Adipose tissue (tissue), 3 donors: Measurements from ENCODE around the gene HNRNPA1. TPM values are rescaled to one million over a fixed set of nuclear protein-coding genes. Genes with fewer than 3 reads are reported as not detected.
A peak's percentile ranks its signal among the peaks of the same experiment; 100 is the strongest.

Source experiments
- H3K27ac ChIP-seq: one replicate; pipeline ENCODE4 v1.5.1; 2013; ENCODE audit warnings: low read depth, low read length
- WGBS, 3 donors: extraction: QIAGEN DNeasy Blood & Tissue Kit; methylation state at CpG; one replicate each; pipeline ENCODE4 v1.1.7; 2013; 5-methylcytosine and 5-hydroxymethylcytosine counted together
- polyA plus RNA-seq, 3 donors: library from polyadenylated mRNA; stranded (reverse); fragments of 200-250 nt; gene quantifications; one replicate each; pipeline ENCODE4 v1.2.3, GENCODE V29; 2013
- donor health status: healthy with polysubstance abuse.
- donor health status: Bipolar disorder and iron deficiency.
- donor health status: healthy.

HNRNPA1 gene
- polyA plus RNA-seq, 3 donors = 617 to 1,512 (median 1,057) TPM

DNA sequence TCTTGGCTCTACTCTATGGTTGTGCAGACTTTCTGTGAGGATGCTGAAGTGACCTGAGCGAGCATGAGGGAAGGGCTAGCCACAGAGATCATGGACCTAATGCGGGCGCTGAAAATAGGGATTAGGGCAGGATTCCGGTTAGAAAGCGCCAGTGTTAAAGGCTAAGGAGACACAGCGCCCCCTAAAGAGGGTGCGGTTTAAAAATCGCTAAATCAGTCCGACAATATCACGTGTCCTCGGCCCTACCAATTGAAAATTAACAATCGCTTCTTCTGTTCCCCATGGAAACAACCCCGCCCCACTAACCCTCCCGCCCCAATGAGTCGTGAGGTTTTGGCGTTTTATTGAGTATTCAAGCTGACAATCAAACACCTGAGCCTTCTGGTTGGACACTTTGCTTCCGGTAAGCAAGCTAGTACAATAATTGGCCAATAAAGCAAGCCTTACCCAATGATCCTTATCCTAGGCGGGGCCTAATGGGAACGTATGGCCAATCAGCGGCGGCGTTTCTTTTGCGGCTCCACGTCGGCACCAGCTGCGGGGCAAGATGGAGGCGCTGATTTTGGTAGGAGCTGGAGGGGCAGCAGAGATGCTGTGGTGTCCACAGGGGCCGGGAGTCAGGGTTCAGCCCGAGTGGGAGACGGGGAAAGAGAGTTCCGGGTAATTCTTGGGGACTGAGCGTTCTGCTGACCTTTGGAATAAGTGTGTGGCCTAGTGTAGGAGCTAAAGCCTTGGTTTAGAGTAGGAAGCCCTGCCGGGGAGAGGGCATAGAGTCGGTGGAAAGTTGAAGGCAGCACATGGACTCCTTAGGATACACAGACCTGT, 44.3 kb downstream of the HNRNPA1 start, which contains the start of gene COPZ1:
Gene COPZ1 (plus strand): TSS at position 515 of the 825 bp plus-strand sequence. CDS start 33 bp downstream, at position 548.
- WGBS, 3 donors = 1 to 2% (median 1%) methylated on average over 34 of the region's 34 CpGs
- H3K27ac ChIP-seq = peak within 1 kb of the TSS; percentile 46

DNA sequence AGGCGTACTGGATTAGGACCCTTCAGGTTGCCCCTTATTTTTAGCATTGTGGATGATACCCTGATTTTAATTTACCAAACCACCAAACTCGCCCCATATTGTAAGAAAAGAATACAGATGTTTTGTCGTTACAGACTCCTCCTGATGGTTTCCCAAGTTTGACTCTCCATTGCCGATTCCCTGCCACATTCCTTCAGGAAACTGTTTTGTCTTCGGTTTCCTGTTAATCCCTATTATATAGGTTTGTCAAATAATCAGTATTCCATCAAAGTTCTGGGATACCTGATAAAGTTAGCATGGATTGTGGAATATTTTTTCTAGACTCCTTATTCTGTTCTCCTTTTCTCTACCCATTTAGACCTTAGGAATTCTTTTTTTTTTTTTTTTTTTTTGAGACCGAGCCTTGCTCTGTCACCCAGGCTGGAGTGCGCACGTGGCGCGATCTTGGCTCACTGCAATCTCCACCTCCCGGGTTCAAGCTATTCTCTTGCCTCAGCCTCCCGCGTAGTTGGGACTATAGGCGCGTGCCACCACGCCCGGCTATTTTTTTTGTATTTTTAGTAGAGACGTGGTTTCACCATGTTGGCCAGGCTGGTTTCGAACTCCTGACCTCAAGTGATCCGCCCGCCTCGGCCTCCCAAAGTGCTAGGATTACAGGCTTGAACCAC, 45.0 kb downstream of the HNRNPA1 start:
- 22 to 52% (median 50%) methylated on average over 22 of the region's 22 CpGs for WGBS, 3 donors
- H3K27ac ChIP-seq = peak overlapping the region; percentile 46

DNA sequence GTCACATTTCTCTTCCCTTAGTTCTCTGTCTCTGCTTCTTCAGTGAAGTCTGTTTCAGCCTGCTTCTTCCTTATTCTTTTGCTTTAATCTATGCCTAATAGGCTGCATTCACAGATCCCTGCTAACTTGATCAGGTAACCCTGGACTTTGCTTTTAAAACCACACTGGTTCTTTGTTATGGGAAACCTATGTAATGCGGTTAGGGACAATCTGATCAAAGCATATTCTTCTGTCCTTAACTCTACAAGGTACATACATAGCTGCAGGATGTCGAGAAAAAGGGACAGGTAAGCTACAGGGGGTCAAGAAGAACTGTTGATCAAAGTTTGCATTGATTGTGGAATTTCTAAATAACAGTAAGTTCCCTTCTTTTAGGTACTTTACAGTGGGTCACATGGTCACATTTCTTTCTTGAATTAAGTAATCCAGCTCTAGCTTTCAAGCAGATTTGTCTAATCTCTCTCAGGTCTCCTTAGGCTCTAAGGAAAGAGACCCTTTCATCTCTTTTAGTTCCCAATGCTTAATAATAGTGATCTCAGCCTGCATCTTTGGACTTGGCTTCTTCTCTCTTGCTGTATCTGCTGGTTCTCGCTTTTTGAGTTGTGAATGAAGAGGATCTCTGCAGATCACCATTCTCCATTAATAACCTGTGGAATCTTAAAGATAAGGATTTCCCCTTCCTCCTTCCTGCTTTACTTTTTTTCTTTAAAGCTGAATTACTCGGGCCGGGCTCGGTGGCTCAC, 48.2 kb downstream of the HNRNPA1 start:
- no peak overlapping the region for H3K27ac ChIP-seq
- WGBS, 3 donors = 59 to 81% (median 75%) methylated on average over 6 of the region's 6 CpGs

DNA sequence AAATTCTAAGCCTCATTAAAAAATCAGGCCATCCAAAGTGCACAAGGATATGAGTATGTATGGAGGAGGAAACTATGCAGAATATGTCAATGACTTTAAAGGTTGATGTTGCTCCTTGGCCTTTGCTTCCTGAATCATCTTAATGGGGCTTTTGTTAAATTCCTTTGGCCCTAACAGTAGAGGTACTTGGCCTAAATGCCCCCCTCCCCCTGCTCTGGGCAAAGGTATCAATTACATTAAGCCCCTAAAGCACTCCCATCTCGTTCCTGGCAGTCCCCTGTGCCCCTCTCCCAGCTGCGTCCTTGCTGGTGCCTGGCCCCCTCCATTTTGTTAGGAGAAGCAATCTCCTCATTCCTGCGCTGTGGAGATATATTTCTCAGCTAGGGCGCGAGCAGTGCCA, 49.2 kb downstream of the HNRNPA1 start:
- H3K27ac ChIP-seq = no peak overlapping the region
- 64 to 82% (median 77%) methylated on average over 5 of the region's 5 CpGs for WGBS, 3 donors

DNA sequence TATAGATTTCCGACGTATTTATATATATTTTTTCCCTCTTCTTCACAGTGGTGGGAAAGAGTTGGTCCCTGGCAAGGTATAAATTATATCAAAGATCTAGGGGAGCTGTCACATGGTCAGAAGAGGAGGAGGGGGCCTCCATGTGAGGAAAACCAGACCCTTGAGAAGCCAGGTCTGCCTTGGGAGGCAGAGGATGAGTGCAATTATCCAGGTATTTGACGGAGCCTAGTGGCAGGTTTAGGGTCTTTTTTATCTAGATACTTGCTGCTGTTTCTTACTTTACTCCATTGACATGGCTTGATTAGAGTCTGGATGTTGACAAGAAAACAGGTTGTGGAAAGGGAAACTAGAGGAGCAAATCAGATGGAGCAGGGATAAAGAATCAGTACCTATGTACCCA, 49.9 kb downstream of the HNRNPA1 start:
- H3K27ac ChIP-seq = no peak overlapping the region
- 69 to 71% (median 69%) methylated on average over 3 of the region's 3 CpGs for WGBS, 3 donors

DNA sequence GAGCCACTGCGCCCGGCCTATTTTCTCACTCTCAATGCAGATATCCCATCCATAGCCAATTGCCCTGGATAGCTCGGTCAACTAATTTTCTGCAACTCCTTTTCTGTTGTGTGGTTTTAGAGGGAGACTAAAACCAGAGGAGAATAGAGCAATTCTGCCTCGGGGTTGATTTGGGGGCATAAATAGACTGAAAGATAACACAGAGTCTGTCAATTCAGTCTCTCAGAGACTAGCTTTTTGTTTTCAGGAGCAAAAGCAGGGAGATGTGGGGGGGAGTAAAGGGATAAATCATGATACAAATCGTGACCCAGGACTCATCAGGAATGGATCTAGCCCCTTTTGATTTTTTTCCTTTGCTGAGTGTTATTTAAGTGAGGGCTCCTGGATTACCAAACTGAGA, 50.9 kb downstream of the HNRNPA1 start:
- H3K27ac ChIP-seq = no peak overlapping the region
- WGBS, 3 donors = 83 to 90% (median 84%) methylated on average over 5 of the region's 5 CpGs

DNA sequence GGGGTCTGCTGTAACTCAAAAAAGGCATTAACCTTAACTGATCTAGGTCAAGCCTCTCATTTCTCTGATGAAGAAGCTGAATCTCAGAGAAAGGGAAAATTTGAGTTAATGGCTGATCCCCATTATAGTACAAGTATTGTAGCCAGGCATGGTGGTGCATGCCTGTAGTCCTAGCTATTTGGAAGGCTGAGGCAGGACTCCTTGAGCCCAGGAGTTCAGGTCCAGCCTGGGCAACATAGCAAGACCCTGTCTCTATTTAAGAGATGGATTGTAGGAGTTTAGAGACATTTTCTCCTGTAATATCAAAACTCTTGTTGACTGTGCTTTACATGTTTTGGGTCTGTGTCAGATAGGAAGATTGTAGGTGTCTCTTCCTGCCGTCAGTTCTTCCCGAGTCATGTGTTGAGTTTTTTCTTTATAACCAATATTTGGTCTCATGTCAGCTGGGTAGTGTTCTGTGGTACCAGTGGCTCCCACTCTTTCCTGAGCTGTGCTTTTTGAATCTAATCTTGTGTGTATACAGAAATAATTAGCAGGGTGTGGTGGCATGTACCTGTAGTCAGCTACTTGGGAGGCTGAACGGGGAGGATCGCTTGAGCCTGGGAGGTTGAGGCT, 53.0 kb downstream of the HNRNPA1 start:
- no peak overlapping the region for H3K27ac ChIP-seq
- WGBS, 3 donors = 93 to 97% (median 93%) methylated on average over 4 of the region's 4 CpGs

Other genes with a start within 250 kb of the HNRNPA1 start
- 1 to 10 TPM in 1 of 3 donors, under 1 TPM in 2; 0.14 to 2.0 (median 0.18) TPM for gene HOXC5, start 247.7 kb upstream of the HNRNPA1 start, polyA plus RNA-seq
- gene HOXC4, start 226.9 kb upstream of the HNRNPA1 start, polyA plus RNA-seq = 1 to 10 TPM in 1 of 3 donors, under 1 TPM in 2; 0.18 to 5.6 (median 0.51) TPM
- gene SMUG1, start 91.7 kb upstream of the HNRNPA1 start, polyA plus RNA-seq = 10 to 100 TPM; 17.2 to 54.5 (median 38.0) TPM
- 10 to 100 TPM in 1 of 3 donors, 1 to 10 TPM in 2; 5.6 to 12.4 (median 5.8) TPM for gene CBX5, start 604 bp upstream of the HNRNPA1 start, polyA plus RNA-seq
- gene NFE2, start 20.3 kb downstream of the HNRNPA1 start, polyA plus RNA-seq = 10 to 100 TPM in 1 of 3 donors, 1 to 10 TPM in 1, under 1 TPM in 1; 0.28 to 10.6 (median 5.3) TPM
- gene COPZ1, start 44.4 kb downstream of the HNRNPA1 start, polyA plus RNA-seq = 100 to 1,000 TPM in 2 of 3 donors, 10 to 100 TPM in 1; 77.5 to 102 (median 100) TPM
- 1 to 10 TPM in 2 of 3 donors, under 1 TPM in 1; 0.24 to 3.5 (median 1.0) TPM for gene GPR84, start 83.8 kb downstream of the HNRNPA1 start, polyA plus RNA-seq
- 10 to 100 TPM in 2 of 3 donors, 1 to 10 TPM in 1; 2.3 to 23.8 (median 19.0) TPM for gene ZNF385A, start 104.0 kb downstream of the HNRNPA1 start, polyA plus RNA-seq
- 10 to 100 TPM; 17.6 to 79.0 (median 61.3) TPM for gene ITGA5, start 138.5 kb downstream of the HNRNPA1 start, polyA plus RNA-seq
- gene GTSF1, start 192.9 kb downstream of the HNRNPA1 start, polyA plus RNA-seq = 1 to 10 TPM in 1 of 3 donors, under 1 TPM in 2; 0.16 to 2.0 (median 0.46) TPM
- gene NCKAP1L, start 217.0 kb downstream of the HNRNPA1 start, polyA plus RNA-seq = 1 to 10 TPM; 1.4 to 8.4 (median 7.8) TPM